Left forelimb (tissue), 1 donor: ENCODE measurements around the gene PAK1.
"Not testable (repeated sequence)": the region's sequence is repeated elsewhere in the genome, so short reads cannot be mapped to it uniquely, and the experiment has no call there.

Experiments used
- DNase-seq: peaks from one replicate; pipeline ENCODE4 v3.0.0-alpha.2; 2018; ENCODE audit warnings: low spot score

Gene PAK1

GRCh38 chr11:77473801-77474683, at the start of gene PAK1:
PAK1 (minus strand) TSS chr11:77474094; CDS start chr11:77392520, 81,574 bp downstream.
- peak; percentile 87 for DNase-seq

- DNase-seq, result no peak
Observed at GRCh38 chr11:77522215-77522614, 48.3 kb upstream of the PAK1 start.

GRCh38 chr11:77519847-77520246, 46.0 kb upstream of the PAK1 start:
- DNase-seq, result no peak

GRCh38 chr11:77518471-77518870, 44.6 kb upstream of the PAK1 start:
- DNase-seq, result no peak

GRCh38 chr11:77517753-77518152, 43.9 kb upstream of the PAK1 start:
- DNase-seq, result no peak

- DNase-seq, result no peak
Observed at GRCh38 chr11:77517226-77517625, 43.3 kb upstream of the PAK1 start.

- no peak for DNase-seq
Observed at GRCh38 chr11:77515483-77515882, 41.6 kb upstream of the PAK1 start.

- no peak for DNase-seq
Observed at GRCh38 chr11:77515063-77515462, 41.2 kb upstream of the PAK1 start.

GRCh38 chr11:77512092-77512491, 38.2 kb upstream of the PAK1 start:
- DNase-seq, result no peak

GRCh38 chr11:77510851-77511250, 37.0 kb upstream of the PAK1 start:
- no peak for DNase-seq

- no peak for DNase-seq
Observed at GRCh38 chr11:77510095-77510494, 36.2 kb upstream of the PAK1 start.

GRCh38 chr11:77508019-77508418, 34.1 kb upstream of the PAK1 start:
- no peak for DNase-seq

GRCh38 chr11:77506857-77507256, 33.0 kb upstream of the PAK1 start:
- no peak for DNase-seq

- no peak for DNase-seq
Observed at GRCh38 chr11:77505956-77506355, 32.1 kb upstream of the PAK1 start.

GRCh38 chr11:77503006-77503405, 29.1 kb upstream of the PAK1 start:
- no peak for DNase-seq

- no peak for DNase-seq
Observed at GRCh38 chr11:77502346-77502905, 28.5 kb upstream of the PAK1 start.

- DNase-seq, result no peak
Observed at GRCh38 chr11:77501758-77502157, 27.9 kb upstream of the PAK1 start.

- DNase-seq, result no peak
Observed at GRCh38 chr11:77497368-77497767, 23.5 kb upstream of the PAK1 start.

GRCh38 chr11:77495526-77495925, 21.6 kb upstream of the PAK1 start:
- no peak for DNase-seq

- DNase-seq, result not testable (repeated sequence)
Observed at GRCh38 chr11:77490035-77490434, 16.1 kb upstream of the PAK1 start.

- no peak for DNase-seq
Observed at GRCh38 chr11:77487790-77488189, 13.9 kb upstream of the PAK1 start.

GRCh38 chr11:77479746-77480352, 6.0 kb upstream of the PAK1 start:
- no peak for DNase-seq

- DNase-seq, result no peak
Observed at GRCh38 chr11:77475206-77475605, 1.3 kb upstream of the PAK1 start.
